Ecto neural progenitor cell (in vitro differentiated cells): Measurements from ENCODE around the gene KCNAB1.

Source experiments
- DNase-seq: peaks from one replicate; pipeline ENCODE4 v3.0.0-alpha.2; 2018; ENCODE audit warnings: low spot score

KCNAB1 gene

GRCh38 chr3:156576651-156577348, 456.4 kb downstream of the KCNAB1 start:
- no peak for DNase-seq

- no peak for DNase-seq
Measured at GRCh38 chr3:156577736-156578135, 457.4 kb downstream of the KCNAB1 start.

- no peak for DNase-seq
Measured at GRCh38 chr3:156579427-156579851, 459.1 kb downstream of the KCNAB1 start.

GRCh38 chr3:156581033-156581432, 460.7 kb downstream of the KCNAB1 start:
- no peak for DNase-seq

- no peak for DNase-seq
Measured at GRCh38 chr3:156581954-156582353, 461.6 kb downstream of the KCNAB1 start.

- no peak for DNase-seq
Measured at GRCh38 chr3:156582532-156583183, 462.3 kb downstream of the KCNAB1 start.

- no peak for DNase-seq
Measured at GRCh38 chr3:156583469-156583868, 463.1 kb downstream of the KCNAB1 start.

GRCh38 chr3:156586905-156587759, 466.8 kb downstream of the KCNAB1 start:
- no peak for DNase-seq

- no peak for DNase-seq
Measured at GRCh38 chr3:156587760-156588069, 467.3 kb downstream of the KCNAB1 start.
